HEK293 (cell line): ENCODE measurements around the gene IL2RA.

ENCODE experiments used
- CTCF ChIP-seq: fragments of 450-650 bp; formaldehyde crosslinking; IDR thresholded peaks from 2 replicates; pipeline ENCODE4 v1.5.1; 2016; ENCODE audit warnings: missing biosample characterization, missing genetic modification characterization
- MYNN ChIP-seq: fragments of 450-650 bp; formaldehyde crosslinking; IDR thresholded peaks from 2 replicates; pipeline ENCODE4 v1.5.1; 2016; ENCODE audit warnings: missing biosample characterization, missing genetic modification characterization, borderline replicate concordance
- OVOL3 ChIP-seq: fragments of 450-650 bp; formaldehyde crosslinking; IDR thresholded peaks from 2 replicates; pipeline ENCODE4 v1.5.1; 2016; ENCODE audit warnings: missing biosample characterization, missing genetic modification characterization
- REST ChIP-seq: fragments of 450-650 bp; formaldehyde crosslinking; IDR thresholded peaks from 2 replicates; pipeline ENCODE4 v1.5.1; 2016; ENCODE audit warnings: missing biosample characterization, missing genetic modification characterization
- TRIM28 ChIP-seq: IDR thresholded peaks from 2 replicates; pipeline ENCODE4 v1.6.1; 2011; ENCODE audit warnings: low read length, control low read depth, borderline replicate concordance
- ZFP69B ChIP-seq: fragments of 450-650 bp; formaldehyde crosslinking; IDR thresholded peaks from 2 replicates; pipeline ENCODE4 v1.5.1; 2016; ENCODE audit warnings: missing biosample characterization, missing genetic modification characterization
- ZNF558 ChIP-seq: fragments of 450-650 bp; formaldehyde crosslinking; IDR thresholded peaks from 2 replicates; pipeline ENCODE4 v1.5.1; 2016; ENCODE audit warnings: missing biosample characterization, missing genetic modification characterization
- ZNF658 ChIP-seq: fragments of 450-650 bp; formaldehyde crosslinking; IDR thresholded peaks from 2 replicates; pipeline ENCODE4; 2016; ENCODE audit warnings: missing biosample characterization, missing genetic modification characterization
- ZNF76 ChIP-seq: fragments of 450-650 bp; formaldehyde crosslinking; IDR thresholded peaks from 2 replicates; pipeline ENCODE4; 2016; ENCODE audit warnings: low read depth, missing biosample characterization, missing genetic modification characterization, borderline replicate concordance
- ZNF792 ChIP-seq: fragments of 450-650 bp; formaldehyde crosslinking; IDR thresholded peaks from 2 replicates; pipeline ENCODE4 v1.5.1; 2016; ENCODE audit warnings: missing biosample characterization, missing genetic modification characterization
- ZSCAN16 ChIP-seq: fragments of 450-650 bp; formaldehyde crosslinking; IDR thresholded peaks from 2 replicates; pipeline ENCODE4 v1.5.1; 2016; ENCODE audit warnings: missing biosample characterization, missing genetic modification characterization
- ZSCAN23 ChIP-seq: fragments of 450-650 bp; formaldehyde crosslinking; IDR thresholded peaks from 2 replicates; pipeline ENCODE4 v1.5.1; 2016; ENCODE audit warnings: missing biosample characterization, missing genetic modification characterization
- TF ChIP-seq, protein P1 (sequence below): fragments of 450-650 bp; formaldehyde crosslinking; IDR thresholded peaks from 2 replicates; pipeline ENCODE4 v1.5.0; 2017; ENCODE audit warnings: missing biosample characterization, missing genetic modification characterization, borderline replicate concordance
- TF ChIP-seq, protein P2 (sequence below): fragments of 450-650 bp; formaldehyde crosslinking; IDR thresholded peaks from 2 replicates; pipeline ENCODE4 v1.5.1; 2016; ENCODE audit warnings: missing biosample characterization, missing genetic modification characterization

GRCh38 chr10:6025683-6026255, 36.4 kb downstream of the IL2RA start:
- TF ChIP-seq OVOL3 (tag by site-specific recombination) (no peak), TRIM28 (no peak), REST (no peak), CTCF (tag by site-specific recombination) (no peak), MYNN (tag by site-specific recombination) (no peak), ZNF558 (tag by site-specific recombination) (no peak), ZFP69B (tag by site-specific recombination) (no peak), ZNF792 (tag by site-specific recombination) (no peak), ZSCAN23 (tag by site-specific recombination) (no peak), ZSCAN16 (tag by site-specific recombination) (no peak), ZNF658 (tag by site-specific recombination) (no peak), ZNF76 (tag by site-specific recombination) (no peak)
- TF ChIP-seq, protein P1, sequence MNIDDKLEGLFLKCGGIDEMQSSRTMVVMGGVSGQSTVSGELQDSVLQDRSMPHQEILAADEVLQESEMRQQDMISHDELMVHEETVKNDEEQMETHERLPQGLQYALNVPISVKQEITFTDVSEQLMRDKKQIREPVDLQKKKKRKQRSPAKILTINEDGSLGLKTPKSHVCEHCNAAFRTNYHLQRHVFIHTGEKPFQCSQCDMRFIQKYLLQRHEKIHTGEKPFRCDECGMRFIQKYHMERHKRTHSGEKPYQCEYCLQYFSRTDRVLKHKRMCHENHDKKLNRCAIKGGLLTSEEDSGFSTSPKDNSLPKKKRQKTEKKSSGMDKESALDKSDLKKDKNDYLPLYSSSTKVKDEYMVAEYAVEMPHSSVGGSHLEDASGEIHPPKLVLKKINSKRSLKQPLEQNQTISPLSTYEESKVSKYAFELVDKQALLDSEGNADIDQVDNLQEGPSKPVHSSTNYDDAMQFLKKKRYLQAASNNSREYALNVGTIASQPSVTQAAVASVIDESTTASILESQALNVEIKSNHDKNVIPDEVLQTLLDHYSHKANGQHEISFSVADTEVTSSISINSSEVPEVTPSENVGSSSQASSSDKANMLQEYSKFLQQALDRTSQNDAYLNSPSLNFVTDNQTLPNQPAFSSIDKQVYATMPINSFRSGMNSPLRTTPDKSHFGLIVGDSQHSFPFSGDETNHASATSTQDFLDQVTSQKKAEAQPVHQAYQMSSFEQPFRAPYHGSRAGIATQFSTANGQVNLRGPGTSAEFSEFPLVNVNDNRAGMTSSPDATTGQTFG: no peak
- TF ChIP-seq, protein P2, sequence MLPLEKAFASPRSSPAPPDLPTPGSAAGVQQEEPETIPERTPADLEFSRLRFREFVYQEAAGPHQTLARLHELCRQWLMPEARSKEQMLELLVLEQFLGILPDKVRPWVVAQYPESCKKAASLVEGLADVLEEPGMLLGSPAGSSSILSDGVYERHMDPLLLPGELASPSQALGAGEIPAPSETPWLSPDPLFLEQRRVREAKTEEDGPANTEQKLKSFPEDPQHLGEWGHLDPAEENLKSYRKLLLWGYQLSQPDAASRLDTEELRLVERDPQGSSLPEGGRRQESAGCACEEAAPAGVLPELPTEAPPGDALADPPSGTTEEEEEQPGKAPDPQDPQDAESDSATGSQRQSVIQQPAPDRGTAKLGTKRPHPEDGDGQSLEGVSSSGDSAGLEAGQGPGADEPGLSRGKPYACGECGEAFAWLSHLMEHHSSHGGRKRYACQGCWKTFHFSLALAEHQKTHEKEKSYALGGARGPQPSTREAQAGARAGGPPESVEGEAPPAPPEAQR (tag by site-specific recombination): no peak
